ENCODE measurements around the gene PSMG2.

The PSMG2 gene

GRCh38 chr18:12769136-12769535 lies 66.3 kb downstream of the PSMG2 start:
- DNase-seq (ENCODE audit: insufficient read length) = no peak
- TF ChIP-seq TAF1 (IDR thresholded peaks at IDR 0.05; ENCODE audit: borderline replicate concordance, low read depth, low read length) (no peak), POLR2A (IDR thresholded peaks at IDR 0.05; ENCODE audit: low read depth, low read length) (no peak), POLR2AphosphoS5 (IDR thresholded peaks at IDR 0.05; ENCODE audit: low read depth, low read length) (no peak)
- FAIRE-seq = no peak

- DNase-seq (ENCODE audit: insufficient read length) = no peak
- FAIRE-seq = no peak
These were observed 67.0 kb downstream of the PSMG2 start for GRCh38 chr18:12769644-12770440.

GRCh38 chr18:12770469-12771219 lies 67.8 kb downstream of the PSMG2 start:
- TF ChIP-seq POLR2A (IDR thresholded peaks at IDR 0.05; ENCODE audit: low read depth, low read length) (no peak), POLR2AphosphoS5 (IDR thresholded peaks at IDR 0.05; ENCODE audit: low read depth, low read length) (no peak), TAF1 (IDR thresholded peaks at IDR 0.05; ENCODE audit: borderline replicate concordance, low read depth, low read length) (no peak)
- DNase-seq (ENCODE audit: insufficient read length) (no peak), FAIRE-seq (no peak)

More at GRCh38 chr18:12769644-12770440, 67.0 kb downstream of the PSMG2 start:
- no peak for TF ChIP-seq TAF1 (IDR thresholded peaks at IDR 0.05; ENCODE audit: borderline replicate concordance, low read depth, low read length)
- no peak for TF ChIP-seq POLR2A (IDR thresholded peaks at IDR 0.05; ENCODE audit: low read depth, low read length)
- no peak for TF ChIP-seq POLR2AphosphoS5 (IDR thresholded peaks at IDR 0.05; ENCODE audit: low read depth, low read length)

- FAIRE-seq (no peak), DNase-seq (ENCODE audit: insufficient read length) (no peak)
- TF ChIP-seq POLR2A (IDR thresholded peaks at IDR 0.05; ENCODE audit: low read depth, low read length) = no peak
- no peak for TF ChIP-seq POLR2AphosphoS5 (IDR thresholded peaks at IDR 0.05; ENCODE audit: low read depth, low read length)
- no peak for TF ChIP-seq TAF1 (IDR thresholded peaks at IDR 0.05; ENCODE audit: borderline replicate concordance, low read depth, low read length)
These were observed 69.3 kb downstream of the PSMG2 start for GRCh38 chr18:12772111-12772510.

- no peak for TF ChIP-seq POLR2A (IDR thresholded peaks at IDR 0.05; ENCODE audit: low read depth, low read length)
- no peak for TF ChIP-seq POLR2AphosphoS5 (IDR thresholded peaks at IDR 0.05; ENCODE audit: low read depth, low read length)
- TF ChIP-seq TAF1 (IDR thresholded peaks at IDR 0.05; ENCODE audit: borderline replicate concordance, low read depth, low read length) = no peak
- DNase-seq (ENCODE audit: insufficient read length) (no peak), FAIRE-seq (no peak)
These were observed 70.5 kb downstream of the PSMG2 start for GRCh38 chr18:12773369-12773768.

- no peak for FAIRE-seq
- TF ChIP-seq POLR2A (IDR thresholded peaks at IDR 0.05; ENCODE audit: low read depth, low read length) = no peak
- no peak for TF ChIP-seq POLR2AphosphoS5 (IDR thresholded peaks at IDR 0.05; ENCODE audit: low read depth, low read length)
- TF ChIP-seq TAF1 (IDR thresholded peaks at IDR 0.05; ENCODE audit: borderline replicate concordance, low read depth, low read length) = no peak
- no peak for DNase-seq (ENCODE audit: insufficient read length)
These were observed 72.1 kb downstream of the PSMG2 start for GRCh38 chr18:12774982-12775381.

Measured in GM12892 (cell line).